T-helper 1 cell treated with Interleukin-12 subunit alpha and Interleukin-12 subunit beta and Interleukin-4 antibody, amounts not matched to agents 30 ng/mL and 1 ng/mL, for 36 hours (primary cell): ENCODE measurements around the gene COL5A1. TPM values are rescaled to one million over a fixed set of nuclear protein-coding genes. Genes with fewer than 3 reads are reported as not detected.
"Not testable (repeated sequence)": the region's sequence is repeated elsewhere in the genome, so short reads cannot be mapped to it uniquely, and the experiment has no call there.

Source experiments
- intact Hi-C: fragments of 100-400 bp; cut with micrococcal nuclease; formaldehyde crosslinking; loops from one replicate; pipeline ENCODE4 v1.15.1; 2024
- total RNA-seq: library from RNA; stranded (reverse); gene quantifications from 2 replicates; pipeline ENCODE4 v1.2.3, GENCODE V29; 2022

The COL5A1 gene
- total RNA-seq, 1 donor from 2014 or later, result 0.02 TPM

GRCh38 chr9:134676886-134677285 lies 35.3 kb downstream of the COL5A1 start:
- intact Hi-C loops, result no loop called here

GRCh38 chr9:134677743-134678142 lies 36.1 kb downstream of the COL5A1 start:
- intact Hi-C loops, result no loop called here

GRCh38 chr9:134678206-134678605 lies 36.6 kb downstream of the COL5A1 start:
- intact Hi-C loops, result no loop called here

GRCh38 chr9:134678666-134679443 lies 37.3 kb downstream of the COL5A1 start:
- intact Hi-C loops, result no loop called here

- intact Hi-C loops, result no loop called here
Measured at GRCh38 chr9:134679616-134680392, 38.2 kb downstream of the COL5A1 start.

- intact Hi-C loops, result no loop called here
Measured at GRCh38 chr9:134680393-134681060, 38.9 kb downstream of the COL5A1 start.

GRCh38 chr9:134681061-134681661 lies 39.6 kb downstream of the COL5A1 start:
- intact Hi-C loops, result no loop called here

- intact Hi-C loops, result no loop called here
Measured at GRCh38 chr9:134682026-134682425, 40.4 kb downstream of the COL5A1 start.

GRCh38 chr9:134682651-134683364 lies 41.2 kb downstream of the COL5A1 start:
- intact Hi-C loops, result no loop called here

- intact Hi-C loops, result no loop called here
Measured at GRCh38 chr9:134683714-134684374, 42.2 kb downstream of the COL5A1 start.

GRCh38 chr9:134684375-134684723 lies 42.7 kb downstream of the COL5A1 start:
- intact Hi-C loops, result no loop called here

GRCh38 chr9:134684941-134685340 lies 43.3 kb downstream of the COL5A1 start:
- intact Hi-C loops, result not testable (repeated sequence)

GRCh38 chr9:134685784-134686183 lies 44.2 kb downstream of the COL5A1 start:
- intact Hi-C loops, result no loop called here

GRCh38 chr9:134686896-134687295 lies 45.3 kb downstream of the COL5A1 start:
- intact Hi-C loops, result no loop called here

GRCh38 chr9:134687556-134687955 lies 46.0 kb downstream of the COL5A1 start:
- intact Hi-C loops, result no loop called here

GRCh38 chr9:134688231-134688630 lies 46.6 kb downstream of the COL5A1 start:
- intact Hi-C loops, result no loop called here

- intact Hi-C loops, result no loop called here
Measured at GRCh38 chr9:134688661-134689320, 47.2 kb downstream of the COL5A1 start.

GRCh38 chr9:134689321-134690181 lies 47.9 kb downstream of the COL5A1 start:
- intact Hi-C loops, result loop anchor here (10.0 kb wide), 1 partner anchor 655 kb away; no protein-coding TSS in a partner anchor

GRCh38 chr9:134690301-134690751 lies 48.7 kb downstream of the COL5A1 start:
- intact Hi-C loops, result loop anchor here (10.0 kb wide), 1 partner anchor 654 kb away; no protein-coding TSS in a partner anchor
